Measurements from ENCODE around the gene ATP6V1A.

ATP6V1A gene

DNA sequence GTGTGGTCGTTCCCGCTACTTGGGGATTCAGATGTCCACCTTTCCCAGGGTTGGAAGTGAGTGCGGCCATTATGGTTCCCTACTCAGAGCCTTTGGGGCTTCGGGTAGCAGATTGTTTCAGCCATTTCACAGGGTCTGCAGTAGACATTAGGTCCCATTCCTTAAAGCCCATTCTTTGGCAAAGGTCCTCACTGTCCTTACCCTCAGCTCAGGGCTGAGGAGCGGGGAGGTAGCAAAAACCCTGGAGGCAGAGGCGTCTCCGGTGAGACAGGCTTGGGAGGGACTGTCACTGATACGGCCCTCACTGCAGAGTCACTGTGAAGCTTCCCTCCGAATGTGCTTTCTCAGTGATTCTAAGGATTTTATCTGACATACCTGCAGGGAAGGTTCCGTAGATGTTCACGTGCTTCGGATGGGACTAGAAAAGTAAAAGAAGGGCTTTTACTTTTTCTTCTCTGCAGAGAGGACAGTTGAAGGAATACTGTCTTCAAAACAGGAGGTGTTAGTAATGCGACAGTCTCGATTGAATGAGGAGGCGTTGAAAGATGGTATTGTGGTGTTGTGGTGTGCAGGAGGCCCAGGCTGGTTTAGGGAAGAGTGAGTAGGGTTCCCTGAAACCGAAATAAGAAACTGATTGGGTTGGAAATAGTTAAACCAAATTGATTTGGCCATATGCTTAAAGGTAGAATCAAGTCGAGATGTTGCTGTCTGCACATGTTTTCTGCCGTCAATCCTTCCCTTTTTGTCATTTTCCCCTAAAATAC is 630 bp downstream of the ATP6V1A start:
- DNase-seq: peak; percentile 50

DNA sequence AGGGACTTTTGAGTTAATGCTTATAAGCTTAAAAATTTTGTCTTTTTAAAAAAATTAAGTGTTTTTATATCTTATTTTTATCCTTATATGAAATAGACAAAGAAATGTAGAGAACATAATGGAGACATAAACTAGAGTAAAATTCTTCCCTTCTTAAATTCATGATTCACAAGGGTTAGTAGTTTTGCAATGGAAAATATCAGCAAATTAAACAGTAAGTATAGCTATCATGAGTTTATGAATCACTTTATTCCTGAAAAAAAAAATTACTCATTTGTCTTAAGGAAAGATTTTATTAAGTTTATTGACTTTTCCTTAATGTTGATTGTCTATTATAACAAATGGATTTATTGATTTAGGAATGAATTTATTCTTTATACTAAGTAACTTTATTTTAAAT is 4.3 kb downstream of the ATP6V1A start:
- no peak for DNase-seq

DNA sequence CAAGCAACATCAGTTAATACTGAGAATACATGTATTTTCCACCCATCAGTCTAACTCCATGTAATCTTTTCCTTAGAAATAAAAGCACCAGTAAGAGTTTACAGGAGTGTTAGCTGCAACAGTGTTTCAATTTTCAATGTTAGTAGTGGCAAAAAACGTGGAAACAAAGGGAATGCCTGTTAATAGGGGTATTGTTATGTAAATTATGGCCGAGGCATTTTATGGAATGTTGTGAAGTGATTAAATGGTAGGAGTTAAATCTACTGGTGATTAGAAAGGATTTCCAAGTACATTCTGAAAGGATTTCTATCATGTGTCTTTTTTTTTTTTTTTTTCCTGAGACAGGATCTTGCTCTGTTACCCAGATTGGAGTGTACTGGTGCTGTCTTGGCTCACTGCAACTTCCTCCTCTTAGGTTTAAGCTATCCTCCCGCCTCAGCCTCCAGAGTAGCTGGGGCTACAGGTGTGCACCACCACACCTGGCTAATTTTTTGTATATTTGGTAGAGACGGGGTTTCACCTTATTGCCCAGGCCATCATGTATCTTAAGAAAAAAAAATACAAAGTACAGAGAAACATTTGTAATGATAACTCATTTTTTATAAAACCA is 6.6 kb downstream of the ATP6V1A start:
- no peak for DNase-seq

DNA sequence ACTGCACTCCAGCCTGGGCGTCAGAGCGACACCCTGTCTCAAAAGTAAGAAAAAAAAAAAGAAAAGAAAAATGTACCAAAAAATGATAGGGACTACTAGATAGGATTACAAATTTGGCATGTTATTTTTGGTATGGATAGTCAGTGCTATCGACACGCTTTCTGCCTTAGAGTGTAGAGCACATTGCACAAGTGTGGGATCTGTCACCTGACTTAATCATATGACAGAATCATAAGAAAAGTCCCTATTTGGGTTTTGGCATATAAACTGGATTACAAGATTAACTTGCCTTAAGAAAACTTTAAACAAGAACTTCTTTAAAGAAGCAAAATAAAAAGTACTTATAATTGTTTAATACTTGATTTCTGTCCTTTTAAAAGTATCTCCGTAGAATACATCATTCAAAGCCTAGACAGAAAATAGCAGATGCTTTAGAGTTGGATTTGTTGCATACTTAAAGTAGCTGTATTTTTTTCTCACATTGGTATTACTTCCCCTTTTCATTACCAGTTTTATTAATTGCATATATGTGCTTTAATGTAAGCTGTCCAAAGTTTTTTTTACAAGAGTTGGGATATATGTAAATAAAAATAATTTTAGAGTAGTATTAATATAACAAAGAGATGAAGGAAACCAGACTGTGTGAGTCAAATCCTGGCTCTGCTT is 7.8 kb downstream of the ATP6V1A start:
- DNase-seq: no peak

- DNase-seq: no peak
These were observed 11.7 kb downstream of the ATP6V1A start for GRCh38 chr3:113758389-113759024.

GRCh38 chr3:113764698-113765097 is 17.9 kb downstream of the ATP6V1A start:
- DNase-seq: no peak

DNA sequence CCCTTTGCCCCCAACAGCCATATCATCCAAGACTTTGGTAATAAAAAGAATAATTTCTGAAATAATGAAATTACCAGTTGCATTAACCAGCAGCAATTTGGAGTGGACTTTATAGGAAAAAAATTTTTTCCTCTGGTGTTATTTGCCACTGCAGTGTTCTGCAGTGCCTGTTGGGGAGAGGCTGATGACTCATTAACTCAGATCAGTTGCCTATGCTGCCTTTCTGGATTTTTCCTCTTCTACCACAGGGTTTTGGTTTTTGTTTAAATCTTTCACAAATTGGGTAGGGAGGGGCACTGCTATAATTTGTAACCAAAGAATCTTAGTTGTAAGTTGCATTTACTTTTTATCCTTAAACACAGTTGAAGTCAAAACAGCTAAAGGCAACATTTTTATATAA is 22.7 kb downstream of the ATP6V1A start:
- DNase-seq: no peak

DNA sequence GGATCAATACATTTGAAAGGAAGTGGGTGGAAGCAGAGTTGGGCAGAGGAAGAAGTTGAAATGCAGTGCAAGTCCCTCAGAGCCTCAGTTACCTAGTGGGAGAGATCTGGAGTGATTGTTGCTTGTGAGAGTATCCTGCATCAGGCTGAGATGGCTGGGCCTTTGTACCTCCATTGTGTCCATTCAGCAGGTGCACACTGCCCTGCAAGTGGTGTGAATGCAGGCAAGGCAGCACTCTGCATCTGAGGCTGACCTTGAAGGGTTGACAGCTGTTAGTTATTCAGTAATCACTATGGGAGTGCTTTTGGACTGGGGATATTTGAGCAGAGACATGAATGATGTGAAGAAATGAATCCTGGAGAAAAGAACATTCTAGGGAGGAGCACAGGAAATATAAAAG is 25.2 kb downstream of the ATP6V1A start:
- no peak for DNase-seq

- DNase-seq: no peak
These were observed 26.5 kb downstream of the ATP6V1A start for GRCh38 chr3:113773381-113773780.

DNA sequence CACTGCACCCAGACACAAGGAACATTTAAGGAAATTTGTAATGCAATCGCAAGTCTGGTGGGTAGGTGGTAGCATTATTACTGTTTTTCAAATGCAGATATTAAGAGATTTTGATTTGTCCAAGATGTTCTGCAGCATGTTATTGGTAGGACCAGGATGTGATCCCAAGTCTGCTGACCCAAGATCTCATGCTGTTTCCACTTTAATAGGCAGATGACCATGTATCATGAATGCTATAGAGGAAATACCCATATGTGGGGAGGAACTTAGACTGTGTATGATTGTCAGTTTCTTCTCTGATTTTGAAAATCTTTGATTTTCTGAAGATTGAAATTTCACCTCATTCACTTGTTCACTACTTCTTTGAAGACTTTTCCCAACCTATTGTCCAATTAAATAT is 28.7 kb downstream of the ATP6V1A start:
- DNase-seq: no peak

DNA sequence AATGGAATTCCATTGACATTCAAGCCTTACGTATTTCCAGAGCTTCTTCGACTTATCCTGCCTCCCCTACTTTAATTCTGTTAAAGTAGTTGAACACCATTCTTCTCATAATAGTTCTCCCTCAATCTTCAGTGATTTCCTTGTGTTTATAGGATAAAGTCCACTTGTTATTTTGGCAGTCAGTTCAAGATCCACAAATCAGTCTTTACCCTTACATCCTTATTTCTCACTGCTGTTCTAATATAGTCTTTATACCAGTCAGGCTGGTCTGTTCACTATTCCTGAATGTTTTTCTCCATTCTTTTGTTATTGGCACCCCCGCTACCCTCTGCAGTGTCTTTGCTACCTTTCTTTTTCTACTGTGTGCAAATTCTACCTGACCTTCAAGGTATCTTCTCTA is 29.7 kb downstream of the ATP6V1A start:
- no peak for DNase-seq

DNA sequence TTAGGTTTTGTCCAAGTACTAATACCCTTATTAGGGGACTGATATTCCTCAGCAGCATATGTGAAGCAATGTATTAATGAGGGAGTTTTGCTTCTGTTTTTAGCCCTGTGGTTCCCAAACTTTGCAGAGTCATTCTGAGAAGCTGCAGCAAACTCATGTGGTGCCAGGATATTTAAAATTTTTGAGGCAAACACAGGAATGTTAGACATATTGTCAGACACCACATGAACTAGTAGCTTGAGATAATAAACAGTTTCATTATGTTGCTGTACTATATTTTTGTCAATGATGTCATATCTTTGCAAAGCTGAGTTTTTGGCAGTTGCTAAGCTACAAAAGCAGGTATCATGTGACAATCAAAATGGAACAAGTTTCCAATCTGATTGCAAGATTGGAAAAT is 36.6 kb downstream of the ATP6V1A start:
- DNase-seq: no peak

DNA sequence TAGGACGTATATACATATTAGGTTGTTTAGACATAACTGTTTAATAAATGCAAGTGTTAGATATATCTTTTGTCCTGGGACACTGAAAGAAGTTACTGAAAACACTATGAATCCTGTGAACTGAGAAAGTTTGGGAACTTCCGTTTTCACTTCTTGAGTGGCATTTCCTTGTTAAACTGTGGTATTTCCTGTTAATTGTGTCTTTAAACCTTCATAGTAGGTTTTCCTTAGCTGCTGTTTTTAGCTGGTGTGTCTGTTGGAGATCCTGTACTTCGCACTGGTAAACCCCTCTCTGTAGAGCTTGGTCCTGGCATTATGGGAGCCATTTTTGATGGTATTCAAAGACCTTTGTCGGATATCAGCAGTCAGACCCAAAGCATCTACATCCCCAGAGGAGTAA is 37.1 kb downstream of the ATP6V1A start:
- no peak for DNase-seq

- DNase-seq: no peak
These were observed 44.5 kb downstream of the ATP6V1A start for GRCh38 chr3:113791381-113791780.

- DNase-seq: no peak
These were observed 47.7 kb downstream of the ATP6V1A start for GRCh38 chr3:113794526-113794925.

GRCh38 chr3:113795693-113796092 is 48.9 kb downstream of the ATP6V1A start:
- DNase-seq: no peak

GRCh38 chr3:113802795-113803455 is 56.1 kb downstream of the ATP6V1A start:
- DNase-seq: no peak

DNA sequence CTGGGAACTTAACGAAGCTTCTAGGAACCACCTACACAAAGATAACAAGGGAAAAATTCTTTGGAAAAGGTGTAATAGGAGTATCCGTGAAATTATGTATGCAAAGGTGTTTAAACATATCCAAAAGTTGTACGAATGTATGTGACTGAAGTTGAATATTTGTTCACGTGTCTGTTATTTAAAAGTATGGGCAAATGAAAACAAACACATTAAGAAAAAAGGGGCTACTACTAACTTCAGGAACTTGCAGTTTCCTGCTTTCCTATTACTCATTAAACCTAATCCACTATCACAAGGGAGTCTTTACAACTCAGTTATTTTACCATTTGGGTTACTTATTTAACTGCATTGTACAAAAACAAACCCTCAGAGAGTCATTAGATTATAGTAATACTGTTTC is 57.8 kb downstream of the ATP6V1A start:
- no peak for DNase-seq

- DNase-seq: no peak
These were observed 58.4 kb downstream of the ATP6V1A start for GRCh38 chr3:113805249-113805648.

- no peak for DNase-seq
These were observed 66.0 kb downstream of the ATP6V1A start for GRCh38 chr3:113812854-113813253.

DNA sequence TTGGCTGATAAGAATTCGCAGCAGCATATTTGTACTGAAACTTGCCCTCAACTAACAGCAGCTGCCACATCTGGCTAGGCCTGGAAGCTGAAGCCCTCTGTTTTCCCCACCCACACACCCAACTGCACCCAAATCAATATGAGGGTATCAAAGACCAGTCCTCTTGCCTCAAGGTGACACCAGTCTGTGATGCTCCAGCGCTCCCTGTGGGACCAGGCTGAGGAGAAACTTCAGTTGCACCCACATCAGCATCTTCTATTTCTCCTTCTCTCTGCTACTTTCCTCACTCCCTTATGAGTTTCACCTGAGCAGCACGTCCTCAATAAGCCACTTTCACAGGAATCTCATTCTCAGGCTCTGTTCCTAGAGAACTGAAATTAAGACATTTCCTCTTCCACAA is 73.0 kb downstream of the ATP6V1A start:
- DNase-seq: no peak

DNA sequence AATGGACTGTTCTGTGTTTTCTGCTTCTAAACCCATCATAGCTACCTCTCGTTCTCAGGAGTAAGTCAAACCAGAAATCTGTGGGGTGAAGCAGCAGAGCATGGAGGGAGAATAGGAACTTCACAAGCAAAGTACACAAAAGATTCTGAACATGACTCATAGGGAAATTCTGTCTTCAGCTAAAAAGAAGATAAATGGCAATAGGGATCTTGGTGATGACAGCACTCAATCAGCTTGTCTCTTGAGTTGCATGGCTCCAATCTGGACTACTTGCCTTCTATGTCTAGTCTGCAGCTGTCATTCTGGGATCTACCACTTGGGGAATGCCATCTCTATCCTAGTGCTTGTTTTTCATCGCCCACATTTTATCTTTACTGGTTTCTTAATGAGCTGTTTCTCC is 78.3 kb downstream of the ATP6V1A start:
- DNase-seq: no peak

GRCh38 chr3:113828600-113828999 is 81.8 kb downstream of the ATP6V1A start:
- no peak for DNase-seq

Data from stimulated activated CD8-positive, alpha-beta memory T cell treated with anti-CD3 and anti-CD28 coated beads, Interleukin-4, amount 100 ng/mL, for 48 hours (primary cell).